HepG2 (cell line): ENCODE measurements around the gene ZNF225. TPM values are rescaled to one million over a fixed set of nuclear protein-coding genes. Genes with fewer than 3 reads are reported as not detected.
A peak's percentile ranks its signal among the peaks of the same experiment; 100 is the strongest.

Experiments
- DNMT3B ChIP-seq: conservative IDR thresholded peaks from 2 replicates; pipeline ENCODE4 v1.6.1; 2016; ENCODE audit warnings: missing biosample characterization, control low read depth
- E2F5 ChIP-seq: sonication (generic); formaldehyde crosslinking; conservative IDR thresholded peaks from 2 replicates; pipeline ENCODE4 v1.4.0; 2020; ENCODE audit warnings: missing genetic modification reagents
- FUBP1 ChIP-seq: sonication (generic); formaldehyde crosslinking; IDR thresholded peaks from 2 replicates; pipeline ENCODE4 v1.5.1; 2020; ENCODE audit warnings: missing genetic modification reagents, mild to moderate bottlenecking, borderline replicate concordance
- HNRNPK ChIP-seq: fragments of 200-400 bp; formaldehyde crosslinking; IDR thresholded peaks from 2 replicates; pipeline ENCODE4 v1.6.1; 2018; ENCODE audit warnings: low read length, low read depth, moderate library complexity, mild to moderate bottlenecking; ENCODE audit not compliant: poor library complexity, severe bottlenecking
- KDM4B ChIP-seq: sonication (generic); formaldehyde crosslinking; IDR thresholded peaks from 2 replicates; pipeline ENCODE4 v1.4.0; 2020; ENCODE audit warnings: missing genetic modification reagents
- MEF2D ChIP-seq: sonication (generic); formaldehyde crosslinking; IDR thresholded peaks from 2 replicates; pipeline ENCODE4 v1.5.1; 2020; ENCODE audit warnings: mild to moderate bottlenecking, missing genetic modification reagents
- PAX8 ChIP-seq: sonication (generic); formaldehyde crosslinking; IDR thresholded peaks from 2 replicates; pipeline ENCODE4 v1.8.0; 2022; ENCODE audit warnings: mild to moderate bottlenecking, missing genetic modification reagents, borderline replicate concordance
- PHF5A ChIP-seq: IDR thresholded peaks from one replicate; pipeline ENCODE4 v1.6.1; 2018; ENCODE audit warnings: low read depth, missing genetic modification reagents; ENCODE audit not compliant: unreplicated experiment
- SATB2 ChIP-seq: sonication (generic); formaldehyde crosslinking; IDR thresholded peaks from 2 replicates; pipeline ENCODE4 v1.5.0; 2020; ENCODE audit warnings: missing genetic modification reagents
- SIX4 ChIP-seq: sonication (generic); formaldehyde crosslinking; IDR thresholded peaks from 2 replicates; pipeline ENCODE4 v1.4.0; 2020; ENCODE audit warnings: missing genetic modification reagents
- STAT5B ChIP-seq: sonication (generic); formaldehyde crosslinking; IDR thresholded peaks from 2 replicates; pipeline ENCODE4 v1.4.0; 2020; ENCODE audit warnings: missing genetic modification reagents
- XBP1 ChIP-seq: sonication (generic); formaldehyde crosslinking; IDR thresholded peaks from 2 replicates; pipeline ENCODE4 v1.5.0; 2020; ENCODE audit warnings: missing genetic modification reagents
- ZMAT3 ChIP-seq: sonication (generic); formaldehyde crosslinking; conservative IDR thresholded peaks from 2 replicates; pipeline ENCODE4 v1.7.0; 2021; ENCODE audit warnings: missing genetic modification reagents
- ZNF101 ChIP-seq: sonication (generic); formaldehyde crosslinking; IDR thresholded peaks from 2 replicates; pipeline ENCODE4 v1.4.0; 2020; ENCODE audit warnings: mild to moderate bottlenecking, low read depth, missing genetic modification reagents, borderline replicate concordance
- ZNF225 ChIP-seq: sonication (generic); formaldehyde crosslinking; IDR thresholded peaks from 2 replicates; pipeline ENCODE4 v1.4.0; 2020; ENCODE audit warnings: mild to moderate bottlenecking, missing genetic modification reagents
- ZNF263 ChIP-seq: sonication (generic); formaldehyde crosslinking; IDR thresholded peaks from 2 replicates; pipeline ENCODE4 v1.4.0; 2020; ENCODE audit warnings: missing genetic modification reagents
- ZNF30 ChIP-seq: sonication (generic); formaldehyde crosslinking; IDR thresholded peaks from 2 replicates; pipeline ENCODE4 v1.5.0; 2020; ENCODE audit warnings: mild to moderate bottlenecking, missing genetic modification reagents
- ZNF343 ChIP-seq: sonication (generic); formaldehyde crosslinking; IDR thresholded peaks from 2 replicates; pipeline ENCODE4 v1.4.0; 2020; ENCODE audit warnings: mild to moderate bottlenecking, missing genetic modification reagents
- ZNF629 ChIP-seq: sonication (generic); formaldehyde crosslinking; conservative IDR thresholded peaks from 2 replicates; pipeline ENCODE4 v1.5.0; 2020; ENCODE audit warnings: missing genetic modification reagents
- ZNF639 ChIP-seq: conservative IDR thresholded peaks from 2 replicates; pipeline ENCODE4 v1.6.1; 2018; ENCODE audit warnings: missing genetic modification reagents
- ZNF83 ChIP-seq: sonication (generic); formaldehyde crosslinking; IDR thresholded peaks from 2 replicates; pipeline ENCODE4 v1.4.0; 2020; ENCODE audit warnings: missing genetic modification reagents, mild to moderate bottlenecking, borderline replicate concordance
- ZSCAN30 ChIP-seq: sonication (generic); formaldehyde crosslinking; IDR thresholded peaks from 2 replicates; pipeline ENCODE4 v1.5.0; 2020; ENCODE audit warnings: mild to moderate bottlenecking, missing genetic modification reagents
- polyA plus RNA-seq, 8 experiments: library from polyadenylated mRNA; depleted of rRNA in 3 of 8; stranded (reverse) in 7 of 8; unstranded in 1 of 8; fragments of >200 nt; fragmentation: Illumina TruSeq in 4 of 8; extraction: Trizol in 4 of 8; gene quantifications; 2 replicates each; pipeline versions ENCODE4 v1.2.1 to v1.2.3, GENCODE V29; 2011 to 2016; ENCODE audit warnings: low read depth in 4 of 8, missing spikeins in 1 of 8, mixed read lengths in 1 of 8; ENCODE audit not compliant: insufficient read depth in 1 of 8
- total RNA-seq, 5 experiments: library from RNA; depleted of rRNA; stranded (reverse); fragments of >200 nt; fragmentation: Illumina TruSeq; extraction: Trizol; gene quantifications; 2 replicates each; pipeline ENCODE4 v1.2.3, GENCODE V29; 2016; ENCODE audit warnings: low read depth in 1 of 5

The ZNF225 gene
- total and polyA plus RNA-seq, 2 of the 13 experiments (the other 11 are each of a cell fraction or from before 2014, with no cell fraction given): 0.87 to 3.3 TPM

GRCh38 chr19:44093931-44094765 is 19.1 kb upstream of the ZNF225 start, which contains the start of gene ZNF224 (continued):
- no peak for TF ChIP-seq FUBP1 (CRISPR knock-in tag)
- no peak for TF ChIP-seq ZSCAN30
- no peak for TF ChIP-seq ZNF225 (CRISPR knock-in tag)
- no peak for TF ChIP-seq ZNF101 (CRISPR knock-in tag)
- TF ChIP-seq ZNF629 (CRISPR knock-in tag): 0 out of 2 replicates have a peak, but pooled peaks have one; percentile 25
- no peak for TF ChIP-seq PHF5A (CRISPR knock-in tag)
- TF ChIP-seq MEF2D: no peak
- peak; percentile 66; the same call in 1 of the 2 replicates for TF ChIP-seq ZMAT3 (CRISPR knock-in tag)
- no peak for TF ChIP-seq ZNF263
- TF ChIP-seq ZNF83 (CRISPR knock-in tag): no peak
- no peak for TF ChIP-seq STAT5B
- no peak for TF ChIP-seq KDM4B (CRISPR knock-in tag)
- TF ChIP-seq E2F5: no peak
- no peak for TF ChIP-seq PAX8 (CRISPR knock-in tag)
- TF ChIP-seq ZNF343 (CRISPR knock-in tag): no peak
- TF ChIP-seq ZNF30: no peak
- no peak for TF ChIP-seq ZNF639
- no peak for TF ChIP-seq DNMT3B
- no peak for TF ChIP-seq SATB2
- TF ChIP-seq SIX4 (CRISPR knock-in tag): no peak
- TF ChIP-seq XBP1: no peak; the same call in 1 of the 2 replicates
- TF ChIP-seq HNRNPK: no peak
